Stimulated activated CD4-positive, alpha-beta T cell treated with anti-CD3 and anti-CD28 coated beads, Interleukin-12 subunit alpha, Interleukin-12 subunit beta, amount 100 ng/mL, for 24 hours (primary cell): ENCODE results near the gene AGAP9.
"Not testable (repeated sequence)": the region's sequence is repeated elsewhere in the genome, so short reads cannot be mapped to it uniquely, and the experiment has no call there.

Source experiments
- DNase-seq, 2 experiments: peaks; one replicate each; pipeline ENCODE4 v3.0.0-alpha.2; 2020; ENCODE audit warnings: low read depth in 2 of 2

Gene AGAP9

GRCh38 chr10:47457528-47457820 lies 66.0 kb downstream of the AGAP9 start:
- DNase-seq, result no peak

GRCh38 chr10:47456794-47457527 lies 66.5 kb downstream of the AGAP9 start:
- no peak for DNase-seq

GRCh38 chr10:47456079-47456785 lies 67.2 kb downstream of the AGAP9 start:
- DNase-seq, result no peak

GRCh38 chr10:47455350-47456078 lies 67.9 kb downstream of the AGAP9 start:
- not testable (repeated sequence) for DNase-seq

GRCh38 chr10:47454780-47455058 lies 68.7 kb downstream of the AGAP9 start:
- no peak for DNase-seq

- DNase-seq, result no peak
These were observed 69.2 kb downstream of the AGAP9 start for GRCh38 chr10:47454008-47454779.

- DNase-seq, result no peak
These were observed 70.1 kb downstream of the AGAP9 start for GRCh38 chr10:47453141-47454007.

GRCh38 chr10:47452495-47453140 lies 70.8 kb downstream of the AGAP9 start:
- DNase-seq, result no peak

GRCh38 chr10:47451998-47452494 lies 71.4 kb downstream of the AGAP9 start:
- DNase-seq, result no peak
